ENCODE data around the gene ANO2. TPM values are rescaled to one million over a fixed set of nuclear protein-coding genes. Genes with fewer than 3 reads are reported as not detected.

The ANO2 gene
- polyA plus RNA-seq, 1 experiment = 0.09 TPM

- ChIA-PET POLR2A (no interaction called here), CTCF (interaction anchor here (0.6 to 1.4 kb wide), 4 partner anchors 12 to 139 kb away, joined by 3 to 6 read pairs (median 4); no protein-coding TSS in a partner anchor)
- TF ChIP-seq CTCF (IDR thresholded peaks at IDR 0.05; ENCODE audit: low read depth, low read length) = no peak
- no peak for DNase-seq (ENCODE audit: low read depth, low spot score)
- Histone ChIP-seq H3K27me3 (ENCODE audit: control insufficient read depth, insufficient read depth, low read length) (peaks cover 10% of the 10 kb centered on the region), H3K9me3 (ENCODE audit: control insufficient read depth, insufficient read depth, low read length) (no peaks in the 10 kb centered on the region), H3K4me3 (ENCODE audit: low read depth, low read length) (no peak overlapping the region), H3K27ac (ENCODE audit: low read depth, low read length) (no peak overlapping the region)
These were observed 377.9 kb downstream of the ANO2 start for GRCh38 chr12:5567016-5567725.

- ChIA-PET POLR2A (no interaction called here), CTCF (interaction anchor here (0.6 to 1.4 kb wide), 6 partner anchors 16 to 161 kb away, joined by 3 to 4 read pairs (median 3); no protein-coding TSS in a partner anchor)
- H3K27me3 ChIP-seq (ENCODE audit: control insufficient read depth, insufficient read depth, low read length) = peaks cover 6% of the 10 kb centered on the region
- H3K4me3 ChIP-seq (ENCODE audit: low read depth, low read length) = no peak overlapping the region
- no peak overlapping the region for H3K27ac ChIP-seq (ENCODE audit: low read depth, low read length)
- H3K9me3 ChIP-seq (ENCODE audit: control insufficient read depth, insufficient read depth, low read length) = no peaks in the 10 kb centered on the region
- peak; percentile 10 for DNase-seq (ENCODE audit: low read depth, low spot score)
- TF ChIP-seq CTCF (IDR thresholded peaks at IDR 0.05; ENCODE audit: low read depth, low read length) = peak; percentile 32
These were observed 379.0 kb downstream of the ANO2 start for GRCh38 chr12:5565933-5566599.

- no peak overlapping the region for H3K27ac ChIP-seq (ENCODE audit: low read depth, low read length)
- ChIA-PET POLR2A (no interaction called here), CTCF (interaction anchor here (1.2 kb wide), 1 partner anchor 51 kb away, joined by 5 read pairs; no protein-coding TSS in a partner anchor)
- no peak for DNase-seq (ENCODE audit: low read depth, low spot score)
- TF ChIP-seq CTCF (IDR thresholded peaks at IDR 0.05; ENCODE audit: low read depth, low read length) = no peak
- H3K27me3 ChIP-seq (ENCODE audit: control insufficient read depth, insufficient read depth, low read length) = peaks cover 5% of the 10 kb centered on the region
- H3K9me3 ChIP-seq (ENCODE audit: control insufficient read depth, insufficient read depth, low read length) = no peaks in the 10 kb centered on the region
- no peak overlapping the region for H3K4me3 ChIP-seq (ENCODE audit: low read depth, low read length)
These were observed 382.5 kb downstream of the ANO2 start for GRCh38 chr12:5562581-5562980.

GRCh38 chr12:5561846-5562245 lies 383.2 kb downstream of the ANO2 start:
- no peak overlapping the region for H3K4me3 ChIP-seq (ENCODE audit: low read depth, low read length)
- H3K27me3 ChIP-seq (ENCODE audit: control insufficient read depth, insufficient read depth, low read length) = peaks cover 4% of the 10 kb centered on the region
- no peak for DNase-seq (ENCODE audit: low read depth, low spot score)
- H3K9me3 ChIP-seq (ENCODE audit: control insufficient read depth, insufficient read depth, low read length) = no peaks in the 10 kb centered on the region
- no peak overlapping the region for H3K27ac ChIP-seq (ENCODE audit: low read depth, low read length)
- no peak for TF ChIP-seq CTCF (IDR thresholded peaks at IDR 0.05; ENCODE audit: low read depth, low read length)
- POLR2A ChIA-PET = interaction anchor here (0.6 kb wide), 1 partner anchor 164 kb away, joined by 4 read pairs; no protein-coding TSS in a partner anchor
- CTCF ChIA-PET = interaction anchor here (1.2 kb wide), 1 partner anchor 51 kb away, joined by 5 read pairs; no protein-coding TSS in a partner anchor

GRCh38 chr12:5561057-5561456 lies 384.0 kb downstream of the ANO2 start:
- no peak overlapping the region for H3K4me3 ChIP-seq (ENCODE audit: low read depth, low read length)
- POLR2A ChIA-PET = no interaction called here
- no peak for TF ChIP-seq CTCF (IDR thresholded peaks at IDR 0.05; ENCODE audit: low read depth, low read length)
- H3K27me3 ChIP-seq (ENCODE audit: control insufficient read depth, insufficient read depth, low read length) = peaks cover 3% of the 10 kb centered on the region
- no peak for DNase-seq (ENCODE audit: low read depth, low spot score)
- CTCF ChIA-PET = no interaction called here
- no peak overlapping the region for H3K27ac ChIP-seq (ENCODE audit: low read depth, low read length)
- no peaks in the 10 kb centered on the region; the same call in 1 of the 2 replicates for H3K9me3 ChIP-seq (ENCODE audit: control insufficient read depth, insufficient read depth, low read length)
